Amniotic stem cell (primary cell): Measurements from ENCODE around the gene NCSTN.
A peak's percentile ranks its signal among the peaks of the same experiment; 100 is the strongest.

Experiments
- DNase-seq: peaks from one replicate; lab custom pipeline; 2025; lab: John Stamatoyannopoulos, UW

Gene NCSTN

DNA sequence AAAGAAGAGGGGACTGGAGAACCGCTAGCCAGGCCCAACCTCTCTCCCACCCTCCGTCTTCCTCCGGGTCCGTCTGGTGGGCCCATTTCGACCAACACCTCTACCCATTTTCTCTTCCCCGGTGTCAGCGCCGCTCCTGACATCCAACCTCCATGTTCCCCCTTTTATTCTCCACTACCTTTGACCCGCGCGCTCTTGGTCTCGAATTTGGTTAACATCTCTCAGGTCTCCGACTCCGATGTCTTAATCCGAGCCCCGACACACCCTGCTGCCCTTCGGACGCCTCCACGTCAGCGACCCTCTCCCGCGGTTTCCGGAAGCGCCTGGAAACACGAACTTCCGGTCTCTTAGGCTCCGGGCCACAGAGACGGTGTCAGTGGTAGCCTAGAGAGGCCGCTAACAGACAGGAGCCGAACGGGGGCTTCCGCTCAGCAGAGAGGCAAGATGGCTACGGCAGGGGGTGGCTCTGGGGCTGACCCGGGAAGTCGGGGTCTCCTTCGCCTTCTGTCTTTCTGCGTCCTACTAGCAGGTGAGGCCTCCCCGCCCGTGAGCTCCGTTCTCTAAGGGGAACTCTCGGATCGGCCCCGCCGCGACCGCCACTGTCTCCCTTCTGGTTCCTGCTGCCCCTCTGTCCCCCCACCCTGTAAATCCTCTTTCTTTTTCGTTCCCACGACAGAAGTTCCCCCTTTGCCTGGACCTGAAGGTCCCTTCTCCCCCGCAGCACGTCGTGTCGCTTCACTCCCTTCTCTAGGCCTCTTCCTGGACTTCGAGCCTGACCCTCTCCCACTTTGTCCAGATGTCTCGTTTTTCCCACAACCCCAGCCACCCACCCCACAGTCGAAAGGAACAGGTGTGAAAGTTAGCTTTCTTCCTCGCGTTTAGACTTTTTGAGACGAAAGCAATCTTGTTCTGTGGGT, at the start of gene NCSTN, which contains the start of gene COPA:
NCSTN (plus strand) TSS at position 431 of the 917 bp plus-strand sequence; CDS start at position 445, 14 bp downstream.
COPA (minus strand) TSS at position 298 of the 917 bp plus-strand sequence; CDS start at position 218, 80 bp downstream.
- peak; percentile 94 for DNase-seq

- DNase-seq = no peak
These were observed 47.1 kb upstream of the NCSTN start for GRCh38 chr1:160296036-160296435.

- no peak for DNase-seq
These were observed 43.0 kb upstream of the NCSTN start for GRCh38 chr1:160300173-160300572.

DNA sequence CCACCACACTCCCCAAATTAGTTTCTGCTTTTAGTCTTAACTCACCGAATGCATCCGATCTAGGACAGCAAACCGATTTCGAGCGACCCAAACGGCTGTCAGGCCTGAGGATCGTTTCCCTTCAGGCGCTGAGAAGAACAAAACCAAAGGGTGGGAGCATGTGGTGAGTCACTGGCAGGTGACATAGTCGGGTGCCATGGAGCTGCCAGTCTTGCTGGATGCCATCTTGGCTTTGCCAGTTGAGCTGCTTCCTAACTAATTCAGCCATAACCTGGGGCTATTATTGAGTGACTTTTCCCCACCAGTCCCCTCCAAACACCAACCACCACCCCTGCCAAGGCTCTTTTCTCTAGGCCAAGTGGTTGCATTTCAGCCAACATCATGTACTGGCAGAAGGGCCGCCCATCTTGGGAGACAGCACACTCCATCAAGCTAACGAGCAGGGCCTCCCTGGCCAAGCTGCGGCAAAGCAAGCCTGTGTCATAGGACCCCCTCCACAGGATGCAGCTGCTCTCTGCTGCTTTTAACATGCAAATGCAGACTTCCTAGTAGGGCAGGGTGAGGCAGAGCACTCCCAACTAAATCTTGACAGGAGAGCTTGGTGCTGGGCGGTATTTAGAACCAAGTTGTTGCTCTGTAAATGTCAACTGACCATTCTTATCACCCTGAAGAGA, 35.9 kb upstream of the NCSTN start:
- no peak for DNase-seq

DNA sequence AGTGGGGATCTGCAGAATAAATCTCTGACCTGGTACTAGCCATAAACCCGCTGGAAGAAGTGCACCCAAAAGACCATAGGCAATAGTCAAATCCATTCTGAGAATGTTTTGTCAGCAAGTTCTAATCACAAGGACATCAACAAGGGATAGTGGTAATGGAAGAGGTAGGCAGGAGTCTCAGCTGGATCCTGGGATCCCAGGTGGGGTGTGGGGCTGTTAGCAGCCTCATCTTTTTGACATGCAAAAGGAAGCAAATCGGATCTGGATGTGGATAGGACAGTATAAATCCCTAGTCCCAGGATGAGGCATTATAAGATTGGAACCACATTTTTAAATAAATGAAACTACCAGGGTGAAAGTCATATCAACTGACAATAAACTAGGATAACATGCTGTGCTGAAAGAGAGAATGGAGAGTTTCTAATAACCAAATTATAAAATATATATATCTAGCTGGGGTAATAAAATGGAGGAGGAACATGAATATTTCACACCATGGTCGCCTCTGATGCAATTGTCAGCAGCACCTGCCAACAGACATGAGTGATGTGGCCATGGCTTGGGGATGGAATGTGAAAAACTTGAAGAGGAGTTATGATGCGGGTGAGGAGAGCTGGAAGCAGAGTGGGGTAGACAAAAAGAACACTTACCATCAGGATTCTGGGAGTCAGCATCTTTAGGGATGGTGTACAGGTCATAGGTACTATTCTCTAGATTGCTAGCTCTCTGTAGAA, 34.6 kb upstream of the NCSTN start:
- DNase-seq = no peak

DNA sequence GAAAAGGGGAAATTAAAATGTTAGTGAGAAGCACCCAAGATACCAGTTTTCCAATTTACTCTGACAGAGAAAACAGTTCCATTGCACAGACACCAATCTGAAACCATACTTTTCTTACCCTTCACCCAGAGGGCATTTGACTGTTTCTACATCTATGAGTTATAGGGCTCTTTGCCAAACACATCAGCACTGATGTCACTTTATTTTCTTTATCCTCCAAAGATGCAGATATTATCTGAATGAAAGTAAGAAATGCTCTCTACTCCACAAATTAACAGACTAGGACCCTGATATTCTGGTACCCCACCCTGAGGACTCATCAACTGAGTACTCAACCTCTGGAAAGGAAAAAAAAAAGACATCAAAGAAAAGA, 34.0 kb upstream of the NCSTN start:
- peak; percentile 35 for DNase-seq

DNA sequence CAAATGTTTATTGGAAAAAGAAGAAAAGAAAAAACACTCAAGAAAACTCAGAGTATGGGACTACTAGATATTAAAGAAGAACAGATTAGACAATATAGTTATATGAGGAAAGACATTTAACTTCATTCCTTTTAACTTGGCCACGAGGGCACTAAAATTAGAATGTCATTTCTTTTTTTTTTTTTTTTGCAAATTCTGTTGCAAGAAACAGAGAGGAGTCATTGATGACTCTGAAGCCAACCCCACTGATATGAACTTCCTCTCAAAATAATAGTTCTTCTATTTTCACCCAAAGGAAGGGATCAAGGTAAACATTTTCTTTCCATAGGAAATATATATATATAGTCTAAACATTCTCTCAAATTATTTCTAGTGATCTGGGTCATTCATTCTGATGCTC, 33.6 kb upstream of the NCSTN start:
- DNase-seq = no peak

DNA sequence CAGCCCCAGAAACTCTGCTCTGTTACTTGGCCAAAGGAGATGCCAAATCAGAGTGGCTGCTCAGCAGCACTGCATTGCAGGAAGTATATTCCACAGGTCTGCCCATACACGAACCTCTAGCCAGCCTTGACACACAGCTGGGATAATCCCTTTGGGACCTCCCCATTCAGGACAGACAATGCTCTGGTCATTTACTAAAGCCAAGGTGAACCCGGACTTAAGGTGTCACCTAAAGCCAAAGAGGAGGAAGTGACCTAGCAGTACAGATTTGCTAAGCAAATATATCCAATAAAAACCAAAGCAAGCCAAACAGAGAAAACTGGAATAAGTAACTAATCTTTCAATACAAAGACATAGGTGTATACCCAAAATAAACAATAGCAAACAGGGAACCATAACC, 27.8 kb upstream of the NCSTN start:
- DNase-seq = no peak

DNA sequence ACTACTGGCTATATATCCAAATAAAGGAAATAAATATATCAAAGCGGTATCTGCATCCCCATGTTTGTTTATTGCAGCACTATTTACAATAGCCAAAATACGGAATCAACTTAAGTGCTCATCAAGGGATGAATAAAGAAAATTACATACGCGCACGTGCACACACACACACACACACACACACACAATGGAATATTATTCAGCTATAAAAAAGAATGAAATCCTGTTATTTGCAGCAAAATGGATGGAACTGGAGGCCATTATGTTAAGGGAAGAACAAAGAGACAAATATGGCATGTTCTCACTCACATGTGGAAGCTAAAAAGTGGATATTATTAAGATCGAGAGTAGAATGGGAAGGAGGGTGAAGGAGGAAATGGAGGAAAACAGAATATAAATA, 20.4 kb upstream of the NCSTN start:
- DNase-seq = no peak

- no peak for DNase-seq
These were observed 17.9 kb upstream of the NCSTN start for GRCh38 chr1:160325252-160325651.

DNA sequence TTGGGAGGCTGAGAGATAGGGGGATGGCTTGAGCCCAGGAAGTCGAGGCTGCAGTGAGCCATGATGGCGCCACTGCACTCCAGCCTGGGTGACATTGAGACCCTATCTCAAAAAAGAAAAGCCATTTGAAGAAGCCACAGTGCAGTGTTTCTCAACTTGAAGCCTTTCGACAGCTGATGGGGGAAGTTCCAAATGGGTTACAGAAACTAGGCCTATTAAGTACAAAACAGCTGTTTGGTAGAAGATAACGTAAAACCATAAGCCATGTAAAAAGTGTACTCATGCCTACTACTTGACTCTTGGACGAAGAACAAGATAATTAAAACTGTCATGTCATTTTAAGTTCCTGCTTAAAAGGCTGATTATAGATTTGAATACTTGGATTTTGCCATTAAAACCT, 16.8 kb upstream of the NCSTN start:
- DNase-seq = no peak

- no peak for DNase-seq
These were observed 15.0 kb upstream of the NCSTN start for GRCh38 chr1:160328184-160328583.

DNA sequence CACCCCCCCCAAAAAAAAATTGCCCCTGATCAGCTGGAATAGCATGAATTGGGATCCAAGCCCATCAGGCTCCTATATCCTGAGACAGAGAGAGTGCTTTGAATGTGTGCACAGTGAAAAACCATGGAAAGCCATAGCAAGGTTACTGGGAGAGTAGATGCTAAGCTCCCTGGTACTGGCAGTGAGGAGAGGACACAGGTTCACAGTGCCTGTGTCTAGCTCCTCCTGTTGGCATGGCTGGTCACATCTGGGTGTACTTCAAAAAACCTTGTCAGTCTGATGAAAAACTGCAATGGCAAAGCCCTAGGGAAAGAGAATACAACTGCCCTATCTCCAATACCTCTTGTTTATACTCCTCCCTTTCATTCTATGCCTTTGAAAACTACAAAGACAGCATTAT, 13.1 kb upstream of the NCSTN start:
- no peak for DNase-seq

- DNase-seq = no peak
These were observed 10.7 kb upstream of the NCSTN start for GRCh38 chr1:160332516-160332915.

- no peak for DNase-seq
These were observed 4.6 kb upstream of the NCSTN start for GRCh38 chr1:160338580-160338979.

DNA sequence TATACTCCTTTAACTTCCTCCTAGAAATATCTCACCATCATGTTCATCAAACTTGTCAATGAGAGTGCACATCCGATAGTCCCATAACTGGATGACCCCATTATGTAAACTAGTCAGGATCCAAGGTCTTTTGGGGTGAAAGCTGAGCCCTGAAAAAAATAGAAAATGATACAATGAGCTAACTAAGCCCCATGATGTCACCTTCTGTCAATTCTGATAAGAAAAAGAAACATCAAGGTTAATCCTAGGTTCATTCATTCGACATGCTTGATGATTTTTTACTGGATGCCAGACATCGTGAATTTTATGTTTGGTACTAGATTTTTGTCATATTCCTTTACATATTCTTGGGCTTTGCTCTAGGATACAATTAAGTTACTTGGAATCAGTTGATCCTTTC, 3.0 kb upstream of the NCSTN start:
- DNase-seq = no peak

- DNase-seq = no peak
These were observed 2.3 kb upstream of the NCSTN start for GRCh38 chr1:160340866-160341265.

GRCh38 chr1:160342526-160342925, 657 bp upstream of the NCSTN start:
- DNase-seq = no peak

- DNase-seq = no peak
These were observed 1.1 kb downstream of the NCSTN start for GRCh38 chr1:160344241-160344640.

- no peak for DNase-seq
These were observed 1.8 kb downstream of the NCSTN start for GRCh38 chr1:160344936-160345335.

DNA sequence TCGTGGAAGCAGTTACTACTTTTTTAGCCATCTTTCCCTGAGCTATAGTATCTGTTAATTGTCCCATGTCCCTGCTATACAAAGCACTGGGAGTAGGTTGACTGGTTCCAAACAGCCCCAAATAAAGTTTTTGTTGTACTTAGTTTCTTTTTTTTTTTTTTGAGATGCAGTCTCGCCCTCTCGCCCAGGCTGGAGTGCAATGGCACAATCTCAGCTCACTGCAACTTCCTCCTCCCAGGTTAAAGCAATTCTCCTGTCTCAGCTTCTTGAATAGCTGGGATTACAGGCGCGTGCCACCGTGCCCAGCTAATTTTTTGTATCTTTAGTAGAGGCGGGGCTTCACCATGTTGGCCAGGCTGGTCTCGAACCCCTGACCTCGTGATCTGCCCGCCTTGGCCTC, 3.3 kb downstream of the NCSTN start:
- no peak for DNase-seq

GRCh38 chr1:160346958-160347357, 3.8 kb downstream of the NCSTN start:
- DNase-seq = no peak

DNA sequence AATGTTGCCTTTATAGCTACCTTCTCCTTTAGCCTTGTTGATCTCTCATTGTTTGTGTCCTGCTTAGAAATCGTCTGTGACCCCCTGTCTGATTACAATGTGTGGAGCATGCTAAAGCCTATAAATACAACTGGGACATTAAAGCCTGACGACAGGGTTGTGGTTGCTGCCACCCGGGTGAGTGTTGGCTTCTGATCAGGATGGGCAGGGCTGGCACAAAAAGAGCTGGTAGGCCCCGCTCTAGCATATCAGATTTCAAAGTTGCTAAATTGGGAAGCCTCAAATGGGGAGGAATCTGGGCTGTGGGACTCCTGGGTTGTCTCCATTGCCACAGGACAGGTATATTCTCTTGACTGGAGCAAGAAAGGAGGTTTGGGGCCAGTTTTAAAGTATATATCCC, 8.4 kb downstream of the NCSTN start:
- no peak for DNase-seq
